Upper lobe of left lung (tissue), 4 donors: ENCODE data around the gene EIF1AY.

Source experiments
- CTCF ChIP-seq, 6 experiments: fragments of 450-650 bp in 4 of 6; fragments of 200-600 bp in 2 of 6; sonication (generic) in 2 of 6; IDR thresholded peaks; one replicate each; pipeline ENCODE4 v1.5.1; 2016 to 2019; ENCODE audit warnings: antibody characterized with exemption in 6 of 6
- EP300 ChIP-seq, 4 donors: sonication (generic); formaldehyde crosslinking; IDR thresholded peaks; one replicate each; pipeline ENCODE4 v1.5.1; 2017; ENCODE audit warnings: antibody characterized with exemption in 4 of 4, control low read depth in 2 of 4

GRCh38 chrY:20538186-20538585 is 37.4 kb upstream of the EIF1AY start:
- TF ChIP-seq EP300 (IDR thresholded peaks at IDR 0.05) (no peak), CTCF (IDR thresholded peaks at IDR 0.05) (no peak)
